SK-N-SH treated with all-trans-retinoic acid at 6 μM for 48 hours (cell line): ENCODE data around the gene PDSS1.

Source experiments
- ARNTL ChIP-seq: fragments of 450-650 bp; formaldehyde crosslinking; IDR thresholded peaks from 2 replicates; pipeline ENCODE4 v1.5.0; 2020; ENCODE audit warnings: low read depth, mild to moderate bottlenecking, moderate library complexity, borderline replicate concordance
- BACH2 ChIP-seq: fragments of 250-450 bp; sonication (Bioruptor Pico); IDR thresholded peaks from 2 replicates; pipeline ENCODE4 v1.9.0; 2021; ENCODE audit warnings: mild to moderate bottlenecking, borderline replicate concordance
- CSDC2 ChIP-seq: fragments of 250-450 bp; sonication (Bioruptor Pico); IDR thresholded peaks from 2 replicates; pipeline ENCODE4 v1.5.0; 2020; ENCODE audit warnings: mild to moderate bottlenecking, moderate library complexity
- GLIS3 ChIP-seq: fragments of 250-450 bp; sonication (Bioruptor Pico); IDR thresholded peaks from 2 replicates; pipeline ENCODE4 v1.5.0; 2020; ENCODE audit warnings: mild to moderate bottlenecking, moderate library complexity
- ISL1 ChIP-seq: fragments of 250-450 bp; sonication (Bioruptor Pico); IDR thresholded peaks from 2 replicates; pipeline ENCODE4 v2.1.2; 2022; ENCODE audit warnings: mild to moderate bottlenecking, moderate library complexity
- OSR1 ChIP-seq: fragments of 250-450 bp; sonication (Bioruptor Pico); IDR thresholded peaks from 2 replicates; pipeline ENCODE4 v1.8.0; 2022; ENCODE audit warnings: moderate library complexity, mild to moderate bottlenecking, inconsistent platforms
- PPARA ChIP-seq: fragments of 250-450 bp; sonication (Bioruptor Pico); IDR thresholded peaks from 2 replicates; pipeline ENCODE4 v1.5.0; 2020; ENCODE audit warnings: mild to moderate bottlenecking, borderline replicate concordance
- SNAI2 ChIP-seq: fragments of 250-450 bp; sonication (Bioruptor Pico); IDR thresholded peaks from 2 replicates; pipeline ENCODE4 v1.5.0; 2020; ENCODE audit warnings: mild to moderate bottlenecking, moderate library complexity
- ZFP3 ChIP-seq: fragments of 250-450 bp; sonication (Bioruptor Pico); IDR thresholded peaks from 2 replicates; pipeline ENCODE4 v1.5.0; 2020; ENCODE audit warnings: mild to moderate bottlenecking, moderate library complexity
- ZFP30 ChIP-seq: fragments of 450-650 bp; formaldehyde crosslinking; IDR thresholded peaks from 2 replicates; pipeline ENCODE4 v1.5.0; 2022; ENCODE audit warnings: mild to moderate bottlenecking, moderate library complexity
- ZNF8 ChIP-seq: fragments of 450-650 bp; formaldehyde crosslinking; IDR thresholded peaks from 2 replicates; pipeline ENCODE4 v1.5.0; 2020; ENCODE audit warnings: mild to moderate bottlenecking, moderate library complexity
- TF ChIP-seq, protein P1 (sequence below): fragments of 250-450 bp; sonication (Bioruptor Pico); IDR thresholded peaks from 2 replicates; pipeline ENCODE4 v1.8.0; 2020; ENCODE audit warnings: mild to moderate bottlenecking, moderate library complexity, borderline replicate concordance
- TF ChIP-seq, protein P2 (sequence below): fragments of 250-450 bp; sonication (Bioruptor Pico); IDR thresholded peaks from 2 replicates; pipeline ENCODE4 v1.5.1; 2020; ENCODE audit warnings: low read depth, mild to moderate bottlenecking, moderate library complexity

DNA sequence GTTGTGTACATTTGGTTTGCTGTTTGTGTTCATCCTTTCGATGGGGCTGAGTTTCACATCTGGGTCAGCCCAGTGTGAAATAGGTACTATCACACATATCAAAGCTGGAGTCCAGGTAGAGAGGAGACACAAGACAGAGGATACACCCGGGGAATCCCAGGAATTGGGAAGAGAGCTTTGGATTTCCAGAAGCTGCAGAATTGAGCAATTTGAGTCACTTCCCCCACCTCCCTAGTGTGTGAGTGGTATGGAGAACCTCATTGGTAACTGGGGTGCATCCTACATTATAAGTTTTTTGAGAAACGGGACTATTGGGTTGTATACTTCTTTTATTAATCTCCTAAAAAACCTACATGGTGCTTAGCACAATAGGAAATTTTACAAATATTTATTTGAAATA lies 12.1 kb upstream of the PDSS1 start:
- no peak for TF ChIP-seq ZNF8 (CRISPR knock-in tag)
- no peak for TF ChIP-seq GLIS3 (CRISPR knock-in tag)
- no peak for TF ChIP-seq ZFP3 (CRISPR knock-in tag)
- TF ChIP-seq CSDC2 = no peak
- TF ChIP-seq SNAI2 (CRISPR knock-in tag) = no peak
- TF ChIP-seq, protein P1, sequence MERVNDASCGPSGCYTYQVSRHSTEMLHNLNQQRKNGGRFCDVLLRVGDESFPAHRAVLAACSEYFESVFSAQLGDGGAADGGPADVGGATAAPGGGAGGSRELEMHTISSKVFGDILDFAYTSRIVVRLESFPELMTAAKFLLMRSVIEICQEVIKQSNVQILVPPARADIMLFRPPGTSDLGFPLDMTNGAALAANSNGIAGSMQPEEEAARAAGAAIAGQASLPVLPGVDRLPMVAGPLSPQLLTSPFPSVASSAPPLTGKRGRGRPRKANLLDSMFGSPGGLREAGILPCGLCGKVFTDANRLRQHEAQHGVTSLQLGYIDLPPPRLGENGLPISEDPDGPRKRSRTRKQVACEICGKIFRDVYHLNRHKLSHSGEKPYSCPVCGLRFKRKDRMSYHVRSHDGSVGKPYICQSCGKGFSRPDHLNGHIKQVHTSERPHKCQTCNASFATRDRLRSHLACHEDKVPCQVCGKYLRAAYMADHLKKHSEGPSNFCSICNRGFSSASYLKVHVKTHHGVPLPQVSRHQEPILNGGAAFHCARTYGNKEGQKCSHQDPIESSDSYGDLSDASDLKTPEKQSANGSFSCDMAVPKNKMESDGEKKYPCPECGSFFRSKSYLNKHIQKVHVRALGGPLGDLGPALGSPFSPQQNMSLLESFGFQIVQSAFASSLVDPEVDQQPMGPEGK (CRISPR knock-in tag) = no peak
- TF ChIP-seq ZFP30 (CRISPR knock-in tag) = no peak
- no peak for TF ChIP-seq ARNTL (CRISPR knock-in tag)
- TF ChIP-seq PPARA = no peak
- TF ChIP-seq, protein P2, sequence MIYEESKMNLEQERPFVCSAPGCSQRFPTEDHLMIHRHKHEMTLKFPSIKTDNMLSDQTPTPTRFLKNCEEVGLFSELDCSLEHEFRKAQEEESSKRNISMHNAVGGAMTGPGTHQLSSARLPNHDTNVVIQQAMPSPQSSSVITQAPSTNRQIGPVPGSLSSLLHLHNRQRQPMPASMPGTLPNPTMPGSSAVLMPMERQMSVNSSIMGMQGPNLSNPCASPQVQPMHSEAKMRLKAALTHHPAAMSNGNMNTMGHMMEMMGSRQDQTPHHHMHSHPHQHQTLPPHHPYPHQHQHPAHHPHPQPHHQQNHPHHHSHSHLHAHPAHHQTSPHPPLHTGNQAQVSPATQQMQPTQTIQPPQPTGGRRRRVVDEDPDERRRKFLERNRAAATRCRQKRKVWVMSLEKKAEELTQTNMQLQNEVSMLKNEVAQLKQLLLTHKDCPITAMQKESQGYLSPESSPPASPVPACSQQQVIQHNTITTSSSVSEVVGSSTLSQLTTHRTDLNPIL (CRISPR knock-in tag) = no peak
- TF ChIP-seq OSR1 (CRISPR knock-in tag) = no peak
- TF ChIP-seq ISL1 (CRISPR knock-in tag) = no peak
- TF ChIP-seq BACH2 (CRISPR knock-in tag) = no peak
